RWPE1 (cell line): ENCODE results near the gene TIMP4.

Experiments
- CTCF ChIA-PET: fragments of 350-600 bp; sonication (Branson Sonifier 250); formaldehyde crosslinking; extraction: SDS; loops from one replicate; lab custom pipeline; 2021; lab: Yijun Ruan, JAX
- POLR2A ChIA-PET: fragments of 400-600 bp; formaldehyde crosslinking; extraction: SDS; loops from one replicate; lab custom pipeline; 2020; ENCODE audit warnings: antibody characterized with exemption; ENCODE audit not compliant: low non-redundant PET; lab: Yijun Ruan, JAX
- DNase-seq: peaks from one replicate; pipeline ENCODE4 v3.0.0; 2012; ENCODE audit warnings: low spot score
- H3K27ac ChIP-seq: fragments of 450-650 bp; 2 replicates; pipeline ENCODE4 v1.5.1; 2017
- CTCF ChIP-seq: fragments of 450-650 bp; conservative IDR thresholded peaks from 2 replicates; pipeline ENCODE4 v1.5.1; 2017; ENCODE audit warnings: low read depth, mild to moderate bottlenecking

The TIMP4 gene

GRCh38 chr3:12187448-12188327, 29.0 kb upstream of the TIMP4 start:
- DNase-seq, result no peak
- ChIA-PET CTCF (interaction anchor here (0.6 to 0.8 kb wide), 3 partner anchors 11 to 293 kb away, joined by 3 to 4 read pairs (median 3); no protein-coding TSS in a partner anchor), POLR2A (no interaction called here)
- TF ChIP-seq CTCF, result no peak
- H3K27ac ChIP-seq, result peak overlapping the region; percentile 37

GRCh38 chr3:12186515-12187286, 28.0 kb upstream of the TIMP4 start:
- CTCF ChIA-PET, result interaction anchor here (0.5 kb wide), 1 partner anchor 535 kb away, joined by 3 read pairs; no protein-coding TSS in a partner anchor
- DNase-seq, result no peak
- TF ChIP-seq CTCF, result no peak

GRCh38 chr3:12186046-12186445, 27.3 kb upstream of the TIMP4 start:
- CTCF ChIA-PET, result no interaction called here
- TF ChIP-seq CTCF, result no peak
- POLR2A ChIA-PET, result no interaction called here
- DNase-seq, result no peak
- no peak overlapping the region for H3K27ac ChIP-seq

More at GRCh38 chr3:12186515-12187286, 28.0 kb upstream of the TIMP4 start:
- POLR2A ChIA-PET, result no interaction called here
- H3K27ac ChIP-seq, result no peak overlapping the region

- H3K27ac ChIP-seq, result no peak overlapping the region
- POLR2A ChIA-PET, result no interaction called here
- TF ChIP-seq CTCF, result no peak
- CTCF ChIA-PET, result no interaction called here
- DNase-seq, result no peak
Observed at GRCh38 chr3:12185172-12185710, 26.5 kb upstream of the TIMP4 start.

- no peak for DNase-seq
- CTCF ChIA-PET, result interaction anchor here (0.7 to 1.4 kb wide), 2 partner anchors 9 to 243 kb away, joined by 3 to 4 read pairs; no protein-coding TSS in a partner anchor
- H3K27ac ChIP-seq, result no peak overlapping the region
- TF ChIP-seq CTCF, result no peak
- POLR2A ChIA-PET, result no interaction called here
Observed at GRCh38 chr3:12184541-12184940, 25.8 kb upstream of the TIMP4 start.

GRCh38 chr3:12182687-12183441, 24.2 kb upstream of the TIMP4 start:
- H3K27ac ChIP-seq, result no peak overlapping the region
- ChIA-PET POLR2A (no interaction called here), CTCF (no interaction called here)
- no peak for TF ChIP-seq CTCF
- DNase-seq, result no peak
